ENCODE data around the gene DOK7.

Gene DOK7

GRCh38 chr4:3522651-3523050 is 59.5 kb downstream of the DOK7 start:
- Histone ChIP-seq H3K27me3 (replicated peaks; ENCODE audit: control insufficient read depth, insufficient read depth, low read length, poor library complexity, severe bottlenecking) (no peaks in the 10 kb centered on the region), H3K9me3 (ENCODE audit: control insufficient read depth, low read length) (no peaks in the 10 kb centered on the region), H3K4me3 (ENCODE audit: insufficient read depth, low read depth, low read length, poor library complexity, severe bottlenecking) (no peak overlapping the region), H3K4me1 (ENCODE audit: control insufficient read depth, insufficient read depth, low read length, poor library complexity, severe bottlenecking) (no peaks in the 10 kb centered on the region), H3K36me3 (ENCODE audit: control insufficient read depth, insufficient read depth, low read length) (peaks cover 62% of the 10 kb centered on the region), H3K27ac (ENCODE audit: insufficient read depth, low read length, poor library complexity, severe bottlenecking) (no peak overlapping the region)
- no peak for DNase-seq

GRCh38 chr4:3523146-3523627 is 60.1 kb downstream of the DOK7 start:
- H3K27ac ChIP-seq (ENCODE audit: insufficient read depth, low read length, poor library complexity, severe bottlenecking), result no peak overlapping the region

GRCh38 chr4:3523628-3524221 is 60.6 kb downstream of the DOK7 start:
- Histone ChIP-seq H3K4me3 (ENCODE audit: insufficient read depth, low read depth, low read length, poor library complexity, severe bottlenecking) (no peak overlapping the region), H3K36me3 (ENCODE audit: control insufficient read depth, insufficient read depth, low read length) (peaks cover 58% of the 10 kb centered on the region), H3K4me1 (ENCODE audit: control insufficient read depth, insufficient read depth, low read length, poor library complexity, severe bottlenecking) (no peaks in the 10 kb centered on the region), H3K27ac (ENCODE audit: insufficient read depth, low read length, poor library complexity, severe bottlenecking) (no peak overlapping the region), H3K9me3 (ENCODE audit: control insufficient read depth, low read length) (no peaks in the 10 kb centered on the region), H3K27me3 (replicated peaks; ENCODE audit: control insufficient read depth, insufficient read depth, low read length, poor library complexity, severe bottlenecking) (no peaks in the 10 kb centered on the region)
- DNase-seq, result no peak

More at GRCh38 chr4:3523146-3523627, 60.1 kb downstream of the DOK7 start:
- Histone ChIP-seq H3K27me3 (replicated peaks; ENCODE audit: control insufficient read depth, insufficient read depth, low read length, poor library complexity, severe bottlenecking) (no peaks in the 10 kb centered on the region), H3K4me1 (ENCODE audit: control insufficient read depth, insufficient read depth, low read length, poor library complexity, severe bottlenecking) (no peaks in the 10 kb centered on the region), H3K4me3 (ENCODE audit: insufficient read depth, low read depth, low read length, poor library complexity, severe bottlenecking) (no peak overlapping the region), H3K9me3 (ENCODE audit: control insufficient read depth, low read length) (no peaks in the 10 kb centered on the region), H3K36me3 (ENCODE audit: control insufficient read depth, insufficient read depth, low read length) (peaks cover 57% of the 10 kb centered on the region)
- DNase-seq, result no peak

- Histone ChIP-seq H3K4me3 (ENCODE audit: insufficient read depth, low read depth, low read length, poor library complexity, severe bottlenecking) (no peak overlapping the region), H3K36me3 (ENCODE audit: control insufficient read depth, insufficient read depth, low read length) (peaks cover 54% of the 10 kb centered on the region), H3K27ac (ENCODE audit: insufficient read depth, low read length, poor library complexity, severe bottlenecking) (no peak overlapping the region), H3K9me3 (ENCODE audit: control insufficient read depth, low read length) (no peaks in the 10 kb centered on the region), H3K27me3 (replicated peaks; ENCODE audit: control insufficient read depth, insufficient read depth, low read length, poor library complexity, severe bottlenecking) (no peaks in the 10 kb centered on the region), H3K4me1 (ENCODE audit: control insufficient read depth, insufficient read depth, low read length, poor library complexity, severe bottlenecking) (no peaks in the 10 kb centered on the region)
- DNase-seq, result no peak
Observed at GRCh38 chr4:3524349-3524748, 61.2 kb downstream of the DOK7 start.

GRCh38 chr4:3524920-3525319 is 61.8 kb downstream of the DOK7 start:
- Histone ChIP-seq H3K27me3 (replicated peaks; ENCODE audit: control insufficient read depth, insufficient read depth, low read length, poor library complexity, severe bottlenecking) (no peaks in the 10 kb centered on the region), H3K4me1 (ENCODE audit: control insufficient read depth, insufficient read depth, low read length, poor library complexity, severe bottlenecking) (no peaks in the 10 kb centered on the region), H3K4me3 (ENCODE audit: insufficient read depth, low read depth, low read length, poor library complexity, severe bottlenecking) (no peak overlapping the region), H3K9me3 (ENCODE audit: control insufficient read depth, low read length) (no peaks in the 10 kb centered on the region), H3K36me3 (ENCODE audit: control insufficient read depth, insufficient read depth, low read length) (peaks cover 48% of the 10 kb centered on the region), H3K27ac (ENCODE audit: insufficient read depth, low read length, poor library complexity, severe bottlenecking) (no peak overlapping the region)
- DNase-seq, result no peak

- Histone ChIP-seq H3K4me3 (ENCODE audit: insufficient read depth, low read depth, low read length, poor library complexity, severe bottlenecking) (no peak overlapping the region), H3K4me1 (ENCODE audit: control insufficient read depth, insufficient read depth, low read length, poor library complexity, severe bottlenecking) (peaks cover 5% of the 10 kb centered on the region), H3K27ac (ENCODE audit: insufficient read depth, low read length, poor library complexity, severe bottlenecking) (no peak overlapping the region), H3K27me3 (replicated peaks; ENCODE audit: control insufficient read depth, insufficient read depth, low read length, poor library complexity, severe bottlenecking) (no peaks in the 10 kb centered on the region), H3K9me3 (ENCODE audit: control insufficient read depth, low read length) (no peaks in the 10 kb centered on the region), H3K36me3 (ENCODE audit: control insufficient read depth, insufficient read depth, low read length) (peaks cover 42% of the 10 kb centered on the region)
- no peak for DNase-seq
Observed at GRCh38 chr4:3525532-3526430, 62.7 kb downstream of the DOK7 start.

- H3K4me1 ChIP-seq (ENCODE audit: control insufficient read depth, insufficient read depth, low read length, poor library complexity, severe bottlenecking), result peaks cover 12% of the 10 kb centered on the region
- H3K9me3 ChIP-seq (ENCODE audit: control insufficient read depth, low read length), result no peaks in the 10 kb centered on the region
- no peaks in the 10 kb centered on the region for H3K27me3 ChIP-seq (replicated peaks; ENCODE audit: control insufficient read depth, insufficient read depth, low read length, poor library complexity, severe bottlenecking)
- no peak overlapping the region for H3K4me3 ChIP-seq (ENCODE audit: insufficient read depth, low read depth, low read length, poor library complexity, severe bottlenecking)
- DNase-seq, result no peak
- H3K36me3 ChIP-seq (ENCODE audit: control insufficient read depth, insufficient read depth, low read length), result peaks cover 36% of the 10 kb centered on the region
- H3K27ac ChIP-seq (ENCODE audit: insufficient read depth, low read length, poor library complexity, severe bottlenecking), result no peak overlapping the region
Observed at GRCh38 chr4:3526456-3526855, 63.4 kb downstream of the DOK7 start.

GRCh38 chr4:3527101-3527913 is 64.2 kb downstream of the DOK7 start:
- H3K27ac ChIP-seq (ENCODE audit: insufficient read depth, low read length, poor library complexity, severe bottlenecking), result no peak overlapping the region
- DNase-seq, result no peak
- no peak overlapping the region for H3K4me3 ChIP-seq (ENCODE audit: insufficient read depth, low read depth, low read length, poor library complexity, severe bottlenecking)
- H3K4me1 ChIP-seq (ENCODE audit: control insufficient read depth, insufficient read depth, low read length, poor library complexity, severe bottlenecking), result peaks cover 15% of the 10 kb centered on the region
- no peaks in the 10 kb centered on the region for H3K27me3 ChIP-seq (replicated peaks; ENCODE audit: control insufficient read depth, insufficient read depth, low read length, poor library complexity, severe bottlenecking)
- H3K36me3 ChIP-seq (ENCODE audit: control insufficient read depth, insufficient read depth, low read length), result peaks cover 29% of the 10 kb centered on the region
- H3K9me3 ChIP-seq (ENCODE audit: control insufficient read depth, low read length), result no peaks in the 10 kb centered on the region

GRCh38 chr4:3527914-3528876 is 65.1 kb downstream of the DOK7 start:
- H3K27ac ChIP-seq (ENCODE audit: insufficient read depth, low read length, poor library complexity, severe bottlenecking), result no peak overlapping the region
- no peak for DNase-seq
- H3K4me1 ChIP-seq (ENCODE audit: control insufficient read depth, insufficient read depth, low read length, poor library complexity, severe bottlenecking), result peaks cover 19% of the 10 kb centered on the region

More at GRCh38 chr4:3527914-3528876, 65.1 kb downstream of the DOK7 start:
- Histone ChIP-seq H3K36me3 (ENCODE audit: control insufficient read depth, insufficient read depth, low read length) (peaks cover 22% of the 10 kb centered on the region), H3K4me3 (ENCODE audit: insufficient read depth, low read depth, low read length, poor library complexity, severe bottlenecking) (no peak overlapping the region), H3K27me3 (replicated peaks; ENCODE audit: control insufficient read depth, insufficient read depth, low read length, poor library complexity, severe bottlenecking) (no peaks in the 10 kb centered on the region), H3K9me3 (ENCODE audit: control insufficient read depth, low read length) (no peaks in the 10 kb centered on the region)
